ENCODE measurements around the gene RPAP2. TPM values are rescaled to one million over a fixed set of nuclear protein-coding genes. Genes with fewer than 3 reads are reported as not detected.

Gene RPAP2
- total RNA-seq, 1 experiment from 2014 or later: 28.1 TPM

- peaks cover 7 to 33% of the 10 kb centered on the region in 2 experiments; a peak in 3 of 4 replicates for H3K36me3 ChIP-seq (ENCODE audit: control insufficient read depth in 1 of 2, insufficient read depth in 2 of 2, low read length in 2 of 2)
Observed at GRCh38 chr1:92324784-92325183, 25.9 kb downstream of the RPAP2 start.

More at GRCh38 chr1:92324784-92325183, 25.9 kb downstream of the RPAP2 start:
- ChIA-PET CTCF (interaction anchor here (0.9 kb wide), 1 partner anchor 14 kb away, joined by 3 read pairs; no protein-coding TSS in a partner anchor), RAD21 (ENCODE audit: low non-redundant PET in 1 of 2, low total read pairs in 2 of 2, uncharacterized antibody in 2 of 2, unreplicated experiment in 2 of 2) (no interaction called here), POLR2A (no interaction called here)
- TF ChIP-seq SP1 (IDR thresholded peaks at IDR 0.05; ENCODE audit: low read depth): no peak
- TF ChIP-seq SIN3A (IDR thresholded peaks at IDR 0.05; ENCODE audit: low read depth): no peak
- TF ChIP-seq TCF7L2 (IDR thresholded peaks at IDR 0.05; ENCODE audit: borderline replicate concordance, extremely low read depth, insufficient read depth, insufficient read length): no peak
- TF ChIP-seq, protein P1, sequence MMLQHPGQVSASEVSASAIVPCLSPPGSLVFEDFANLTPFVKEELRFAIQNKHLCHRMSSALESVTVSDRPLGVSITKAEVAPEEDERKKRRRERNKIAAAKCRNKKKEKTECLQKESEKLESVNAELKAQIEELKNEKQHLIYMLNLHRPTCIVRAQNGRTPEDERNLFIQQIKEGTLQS (IDR thresholded peaks at IDR 0.05): no peak
- no peak for TF ChIP-seq JUND (IDR thresholded peaks at IDR 0.05)
- no peak for TF ChIP-seq ELF1 (IDR thresholded peaks at IDR 0.05; ENCODE audit: borderline replicate concordance, low read depth)
- TF ChIP-seq POLR2AphosphoS5 (IDR thresholded peaks at IDR 0.05; ENCODE audit: low read depth, low read length): no peak
- TF ChIP-seq POLR2A (IDR thresholded peaks at IDR 0.05; ENCODE audit: borderline replicate concordance, extremely low read depth, insufficient read depth, insufficient read length): no peak
- TF ChIP-seq, protein P2, sequence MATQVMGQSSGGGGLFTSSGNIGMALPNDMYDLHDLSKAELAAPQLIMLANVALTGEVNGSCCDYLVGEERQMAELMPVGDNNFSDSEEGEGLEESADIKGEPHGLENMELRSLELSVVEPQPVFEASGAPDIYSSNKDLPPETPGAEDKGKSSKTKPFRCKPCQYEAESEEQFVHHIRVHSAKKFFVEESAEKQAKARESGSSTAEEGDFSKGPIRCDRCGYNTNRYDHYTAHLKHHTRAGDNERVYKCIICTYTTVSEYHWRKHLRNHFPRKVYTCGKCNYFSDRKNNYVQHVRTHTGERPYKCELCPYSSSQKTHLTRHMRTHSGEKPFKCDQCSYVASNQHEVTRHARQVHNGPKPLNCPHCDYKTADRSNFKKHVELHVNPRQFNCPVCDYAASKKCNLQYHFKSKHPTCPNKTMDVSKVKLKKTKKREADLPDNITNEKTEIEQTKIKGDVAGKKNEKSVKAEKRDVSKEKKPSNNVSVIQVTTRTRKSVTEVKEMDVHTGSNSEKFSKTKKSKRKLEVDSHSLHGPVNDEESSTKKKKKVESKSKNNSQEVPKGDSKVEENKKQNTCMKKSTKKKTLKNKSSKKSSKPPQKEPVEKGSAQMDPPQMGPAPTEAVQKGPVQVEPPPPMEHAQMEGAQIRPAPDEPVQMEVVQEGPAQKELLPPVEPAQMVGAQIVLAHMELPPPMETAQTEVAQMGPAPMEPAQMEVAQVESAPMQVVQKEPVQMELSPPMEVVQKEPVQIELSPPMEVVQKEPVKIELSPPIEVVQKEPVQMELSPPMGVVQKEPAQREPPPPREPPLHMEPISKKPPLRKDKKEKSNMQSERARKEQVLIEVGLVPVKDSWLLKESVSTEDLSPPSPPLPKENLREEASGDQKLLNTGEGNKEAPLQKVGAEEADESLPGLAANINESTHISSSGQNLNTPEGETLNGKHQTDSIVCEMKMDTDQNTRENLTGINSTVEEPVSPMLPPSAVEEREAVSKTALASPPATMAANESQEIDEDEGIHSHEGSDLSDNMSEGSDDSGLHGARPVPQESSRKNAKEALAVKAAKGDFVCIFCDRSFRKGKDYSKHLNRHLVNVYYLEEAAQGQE (IDR thresholded peaks at IDR 0.05; ENCODE audit: low read depth): no peak
- no peak for TF ChIP-seq CEBPB (IDR thresholded peaks at IDR 0.05; ENCODE audit: low read depth)
- no peak for TF ChIP-seq YY1 (IDR thresholded peaks at IDR 0.05; ENCODE audit: extremely low read depth, insufficient replicate concordance, low read depth, low read length)
- no peak for TF ChIP-seq CTCF (IDR thresholded peaks at IDR 0.05 in 2 of 3, conservative IDR thresholded peaks at IDR 0.05 in 1 of 3; ENCODE audit: borderline replicate concordance in 1 of 3, insufficient read depth in 1 of 3, low read depth in 2 of 3, low read length in 2 of 3)
- TF ChIP-seq ZNF274 (IDR thresholded peaks at IDR 0.05; ENCODE audit: low read depth, low read length): no peak
- no peak for TF ChIP-seq FOSL1 (IDR thresholded peaks at IDR 0.05; ENCODE audit: low read depth)
- no peak for TF ChIP-seq ZBTB33 (IDR thresholded peaks at IDR 0.05; ENCODE audit: extremely low read depth, insufficient replicate concordance, low read length)
- TF ChIP-seq SRF (IDR thresholded peaks at IDR 0.05; ENCODE audit: low read depth): no peak
- TF ChIP-seq EGR1 (IDR thresholded peaks at IDR 0.05; ENCODE audit: low read depth): no peak
- no peak for TF ChIP-seq EZH2 (IDR thresholded peaks at IDR 0.05)
- no peak for TF ChIP-seq EZH2phosphoT487 (IDR thresholded peaks at IDR 0.05; ENCODE audit: borderline replicate concordance)
- no peak for TF ChIP-seq RAD21 (IDR thresholded peaks at IDR 0.05; ENCODE audit: low read depth)
- H3K9me3 ChIP-seq (ENCODE audit: control insufficient read depth in 1 of 2, insufficient read depth in 1 of 2, low read depth in 1 of 2, low read length in 2 of 2): no peaks in the 10 kb centered on the region
- no peaks in the 10 kb centered on the region for H3K9me2 ChIP-seq (ENCODE audit: insufficient read depth)
- no peak overlapping the region for H3K4me3 ChIP-seq (replicated peaks in 1 of 2; ENCODE audit: low read depth in 1 of 2, low read length in 2 of 2)
- ATAC-seq (no peak), DNase-seq (ENCODE audit: low read depth, low spot score) (no peak)
- no peak overlapping the region for H3K27ac ChIP-seq (ENCODE audit: low read depth, low read length)
- H4K20me1 ChIP-seq (ENCODE audit: insufficient read depth): no peaks in the 10 kb centered on the region
- no peaks in the 10 kb centered on the region for H3K27me3 ChIP-seq (ENCODE audit: insufficient read depth, low read length)
- no peak overlapping the region for H3K9ac ChIP-seq (ENCODE audit: low read length)
- no peak overlapping the region for H2AFZ ChIP-seq (ENCODE audit: low read depth, low read length, poor library complexity, severe bottlenecking)
- no TSS peak for BruUV-seq (replicated peaks)
- H3K4me2 ChIP-seq (ENCODE audit: low read length): no peak overlapping the region
- intact Hi-C loops (cut with micrococcal nuclease): no loop called here
- peaks cover 0 to 7% of the 10 kb centered on the region in 2 experiments; a peak in 1 of 4 replicates for H3K4me1 ChIP-seq (ENCODE audit: control insufficient read depth in 1 of 2, insufficient read depth in 2 of 2, low read length in 2 of 2)
- H3K79me2 ChIP-seq (ENCODE audit: insufficient read depth, low read length): no peaks in the 10 kb centered on the region
